ENCODE results near the gene HABP2. TPM values are rescaled to one million over a fixed set of nuclear protein-coding genes. Genes with fewer than 3 reads are reported as not detected.

HABP2 gene
- polyA plus RNA-seq, 1 of the 3 experiments (the other 2 are of a cell fraction), result not detected

DNA sequence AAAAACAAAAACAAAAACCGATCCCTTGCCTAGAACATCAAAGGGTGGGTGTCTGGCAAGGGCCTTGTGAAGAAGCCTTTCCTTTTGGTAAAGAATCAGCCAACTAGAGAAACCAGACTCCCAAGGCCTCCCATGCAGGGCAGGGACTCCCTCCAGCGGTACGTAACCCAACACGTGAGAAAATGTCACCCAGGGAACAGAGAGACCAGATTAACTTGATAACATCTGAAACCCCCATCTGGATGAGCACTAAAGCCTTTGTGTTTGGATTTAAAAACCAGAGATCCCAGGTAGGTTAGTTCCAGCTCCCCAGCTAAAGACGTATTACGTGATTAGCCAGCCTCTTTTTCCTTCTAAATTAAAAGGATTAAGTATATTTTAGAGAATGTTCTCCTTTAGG, 3.0 kb upstream of the HABP2 start:
- H3K36me3 ChIP-seq (replicated peaks in 1 of 2; ENCODE audit: control insufficient read depth in 1 of 2, insufficient read depth in 2 of 2, low read length in 1 of 2), result no peaks in the 10 kb centered on the region
- WGBS (ENCODE audit: low lambda C conversion rate), result 89% methylated on average over 6 of the region's 6 CpGs
- no peak overlapping the region for H3K27ac ChIP-seq (ENCODE audit: low read depth in 2 of 2, low read length in 1 of 2)
- no peaks in the 10 kb centered on the region for H3K9me2 ChIP-seq
- no peak overlapping the region for H3K9ac ChIP-seq
- no peak overlapping the region for H3K4me3 ChIP-seq (ENCODE audit: low read depth in 2 of 2, low read length in 1 of 2)
- H3K4me2 ChIP-seq, result no peak overlapping the region
- peak; percentile 44 for DNase-seq
- no peaks in the 10 kb centered on the region for H3K27me3 ChIP-seq (ENCODE audit: insufficient read depth)
- H3K79me2 ChIP-seq (ENCODE audit: insufficient read depth), result no peaks in the 10 kb centered on the region
- H4K20me1 ChIP-seq (ENCODE audit: insufficient read depth), result no peaks in the 10 kb centered on the region
- no peaks in the 10 kb centered on the region for H3F3A ChIP-seq (replicated peaks; ENCODE audit: insufficient read depth)
- H2AFZ ChIP-seq (ENCODE audit: low read depth), result 0 out of 2 replicates have a peak overlapping the region, but pooled peaks have one; percentile 35
- H3K9me3 ChIP-seq, result no peaks in the 10 kb centered on the region
- peaks cover 0 to 3% of the 10 kb centered on the region in 2 experiments; a peak in 2 of 4 replicates for H3K4me1 ChIP-seq (ENCODE audit: control insufficient read depth in 1 of 2, insufficient read depth in 2 of 2, low read depth in 1 of 2, low read length in 1 of 2)
- ChIA-PET CTCF (no interaction called here), POLR2A (no interaction called here)
- no peak for TF ChIP-seq RCOR1 (IDR thresholded peaks at IDR 0.05; ENCODE audit: low read length)
- TF ChIP-seq, protein P1, sequence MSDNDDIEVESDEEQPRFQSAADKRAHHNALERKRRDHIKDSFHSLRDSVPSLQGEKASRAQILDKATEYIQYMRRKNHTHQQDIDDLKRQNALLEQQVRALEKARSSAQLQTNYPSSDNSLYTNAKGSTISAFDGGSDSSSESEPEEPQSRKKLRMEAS (IDR thresholded peaks at IDR 0.05; ENCODE audit: low read depth), result no peak
- TF ChIP-seq, protein P2, sequence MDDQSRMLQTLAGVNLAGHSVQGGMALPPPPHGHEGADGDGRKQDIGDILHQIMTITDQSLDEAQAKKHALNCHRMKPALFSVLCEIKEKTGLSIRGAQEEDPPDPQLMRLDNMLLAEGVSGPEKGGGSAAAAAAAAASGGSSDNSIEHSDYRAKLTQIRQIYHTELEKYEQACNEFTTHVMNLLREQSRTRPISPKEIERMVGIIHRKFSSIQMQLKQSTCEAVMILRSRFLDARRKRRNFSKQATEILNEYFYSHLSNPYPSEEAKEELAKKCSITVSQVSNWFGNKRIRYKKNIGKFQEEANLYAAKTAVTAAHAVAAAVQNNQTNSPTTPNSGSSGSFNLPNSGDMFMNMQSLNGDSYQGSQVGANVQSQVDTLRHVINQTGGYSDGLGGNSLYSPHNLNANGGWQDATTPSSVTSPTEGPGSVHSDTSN (IDR thresholded peaks at IDR 0.05), result no peak
- no peak for TF ChIP-seq RAD21 (IDR thresholded peaks at IDR 0.05; ENCODE audit: low read length)
- no peak for TF ChIP-seq NRF1 (IDR thresholded peaks at IDR 0.05; ENCODE audit: low read depth, low read length)
- TF ChIP-seq FOSL2 (IDR thresholded peaks at IDR 0.05; ENCODE audit: borderline replicate concordance, low read depth), result no peak
- TF ChIP-seq, protein P3, sequence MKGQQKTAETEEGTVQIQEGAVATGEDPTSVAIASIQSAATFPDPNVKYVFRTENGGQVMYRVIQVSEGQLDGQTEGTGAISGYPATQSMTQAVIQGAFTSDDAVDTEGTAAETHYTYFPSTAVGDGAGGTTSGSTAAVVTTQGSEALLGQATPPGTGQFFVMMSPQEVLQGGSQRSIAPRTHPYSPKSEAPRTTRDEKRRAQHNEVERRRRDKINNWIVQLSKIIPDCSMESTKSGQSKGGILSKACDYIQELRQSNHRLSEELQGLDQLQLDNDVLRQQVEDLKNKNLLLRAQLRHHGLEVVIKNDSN (IDR thresholded peaks at IDR 0.05; ENCODE audit: borderline replicate concordance, low read depth), result no peak
- TF ChIP-seq, protein P4, sequence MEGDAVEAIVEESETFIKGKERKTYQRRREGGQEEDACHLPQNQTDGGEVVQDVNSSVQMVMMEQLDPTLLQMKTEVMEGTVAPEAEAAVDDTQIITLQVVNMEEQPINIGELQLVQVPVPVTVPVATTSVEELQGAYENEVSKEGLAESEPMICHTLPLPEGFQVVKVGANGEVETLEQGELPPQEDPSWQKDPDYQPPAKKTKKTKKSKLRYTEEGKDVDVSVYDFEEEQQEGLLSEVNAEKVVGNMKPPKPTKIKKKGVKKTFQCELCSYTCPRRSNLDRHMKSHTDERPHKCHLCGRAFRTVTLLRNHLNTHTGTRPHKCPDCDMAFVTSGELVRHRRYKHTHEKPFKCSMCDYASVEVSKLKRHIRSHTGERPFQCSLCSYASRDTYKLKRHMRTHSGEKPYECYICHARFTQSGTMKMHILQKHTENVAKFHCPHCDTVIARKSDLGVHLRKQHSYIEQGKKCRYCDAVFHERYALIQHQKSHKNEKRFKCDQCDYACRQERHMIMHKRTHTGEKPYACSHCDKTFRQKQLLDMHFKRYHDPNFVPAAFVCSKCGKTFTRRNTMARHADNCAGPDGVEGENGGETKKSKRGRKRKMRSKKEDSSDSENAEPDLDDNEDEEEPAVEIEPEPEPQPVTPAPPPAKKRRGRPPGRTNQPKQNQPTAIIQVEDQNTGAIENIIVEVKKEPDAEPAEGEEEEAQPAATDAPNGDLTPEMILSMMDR (IDR thresholded peaks at IDR 0.05), result no peak
- TF ChIP-seq TCF12 (IDR thresholded peaks at IDR 0.05), result no peak
- no peak for TF ChIP-seq SIN3A (IDR thresholded peaks at IDR 0.05; ENCODE audit: borderline replicate concordance, low read depth, low read length)
- no peak for TF ChIP-seq POLR2AphosphoS5 (IDR thresholded peaks at IDR 0.05; ENCODE audit: low read depth, low read length)
- no peak for TF ChIP-seq YY1 (IDR thresholded peaks at IDR 0.05; ENCODE audit: low read depth)
- no peak for TF ChIP-seq RXRA (IDR thresholded peaks at IDR 0.05; ENCODE audit: borderline replicate concordance, low read depth)
- no peak for TF ChIP-seq EP300 (IDR thresholded peaks at IDR 0.05; ENCODE audit: borderline replicate concordance in 1 of 2, low read depth in 1 of 2, low read length in 1 of 2)
- TF ChIP-seq, protein P5, sequence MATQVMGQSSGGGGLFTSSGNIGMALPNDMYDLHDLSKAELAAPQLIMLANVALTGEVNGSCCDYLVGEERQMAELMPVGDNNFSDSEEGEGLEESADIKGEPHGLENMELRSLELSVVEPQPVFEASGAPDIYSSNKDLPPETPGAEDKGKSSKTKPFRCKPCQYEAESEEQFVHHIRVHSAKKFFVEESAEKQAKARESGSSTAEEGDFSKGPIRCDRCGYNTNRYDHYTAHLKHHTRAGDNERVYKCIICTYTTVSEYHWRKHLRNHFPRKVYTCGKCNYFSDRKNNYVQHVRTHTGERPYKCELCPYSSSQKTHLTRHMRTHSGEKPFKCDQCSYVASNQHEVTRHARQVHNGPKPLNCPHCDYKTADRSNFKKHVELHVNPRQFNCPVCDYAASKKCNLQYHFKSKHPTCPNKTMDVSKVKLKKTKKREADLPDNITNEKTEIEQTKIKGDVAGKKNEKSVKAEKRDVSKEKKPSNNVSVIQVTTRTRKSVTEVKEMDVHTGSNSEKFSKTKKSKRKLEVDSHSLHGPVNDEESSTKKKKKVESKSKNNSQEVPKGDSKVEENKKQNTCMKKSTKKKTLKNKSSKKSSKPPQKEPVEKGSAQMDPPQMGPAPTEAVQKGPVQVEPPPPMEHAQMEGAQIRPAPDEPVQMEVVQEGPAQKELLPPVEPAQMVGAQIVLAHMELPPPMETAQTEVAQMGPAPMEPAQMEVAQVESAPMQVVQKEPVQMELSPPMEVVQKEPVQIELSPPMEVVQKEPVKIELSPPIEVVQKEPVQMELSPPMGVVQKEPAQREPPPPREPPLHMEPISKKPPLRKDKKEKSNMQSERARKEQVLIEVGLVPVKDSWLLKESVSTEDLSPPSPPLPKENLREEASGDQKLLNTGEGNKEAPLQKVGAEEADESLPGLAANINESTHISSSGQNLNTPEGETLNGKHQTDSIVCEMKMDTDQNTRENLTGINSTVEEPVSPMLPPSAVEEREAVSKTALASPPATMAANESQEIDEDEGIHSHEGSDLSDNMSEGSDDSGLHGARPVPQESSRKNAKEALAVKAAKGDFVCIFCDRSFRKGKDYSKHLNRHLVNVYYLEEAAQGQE (IDR thresholded peaks at IDR 0.05; ENCODE audit: low read depth, low read length), result no peak
- TF ChIP-seq MEF2A (IDR thresholded peaks at IDR 0.05; ENCODE audit: borderline replicate concordance, low read depth), result no peak

All from SK-N-SH (cell line).